HG02588 (cell line): Measurements from ENCODE around the gene C1orf198.

Experiments
- ATAC-seq: cut with Tn5 transposase; IDR thresholded peaks from one replicate; pipeline ENCODE4 v1.9.1; 2021; ENCODE audit warnings: mild to moderate bottlenecking, moderate library complexity; ENCODE audit not compliant: unreplicated experiment

The C1orf198 gene

DNA sequence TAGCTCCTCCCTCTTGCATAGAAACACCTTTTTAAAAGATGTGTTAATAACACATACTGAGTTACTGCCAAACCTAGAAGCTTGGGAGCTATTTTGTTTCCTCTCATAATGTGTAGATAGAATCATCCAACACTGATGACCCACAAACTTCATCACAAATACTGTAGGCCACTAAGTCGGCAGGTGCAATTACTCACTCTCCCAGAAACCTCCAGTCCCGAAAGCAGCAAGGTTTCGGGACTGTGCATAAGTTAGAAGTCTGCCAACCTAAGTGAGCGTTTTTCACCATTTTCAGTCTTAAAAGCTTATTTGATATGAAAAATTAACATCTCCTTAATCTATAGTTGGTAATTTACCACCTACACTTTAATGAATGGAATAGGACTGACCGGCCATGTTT is 32.0 kb downstream of the C1orf198 start:
- ATAC-seq, result no peak

DNA sequence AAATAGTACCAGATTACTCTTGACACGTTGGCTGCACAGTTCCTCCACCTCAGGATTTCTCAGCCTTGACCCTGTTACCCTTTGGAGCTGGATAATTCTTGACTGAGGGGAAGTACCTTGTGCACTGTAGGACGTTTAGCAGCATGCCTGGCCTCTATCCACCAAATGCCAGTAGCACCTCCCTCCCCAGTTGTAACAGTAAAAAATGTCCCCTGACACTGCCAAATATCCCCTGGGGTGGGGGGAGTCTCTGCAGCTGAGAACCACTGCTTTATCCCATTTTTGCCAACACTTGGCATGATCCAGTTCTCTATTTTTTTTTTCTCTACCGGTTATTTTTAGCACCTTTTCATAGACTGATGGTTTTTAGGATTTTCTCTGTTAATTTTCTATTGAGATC is 34.0 kb downstream of the C1orf198 start:
- no peak for ATAC-seq

DNA sequence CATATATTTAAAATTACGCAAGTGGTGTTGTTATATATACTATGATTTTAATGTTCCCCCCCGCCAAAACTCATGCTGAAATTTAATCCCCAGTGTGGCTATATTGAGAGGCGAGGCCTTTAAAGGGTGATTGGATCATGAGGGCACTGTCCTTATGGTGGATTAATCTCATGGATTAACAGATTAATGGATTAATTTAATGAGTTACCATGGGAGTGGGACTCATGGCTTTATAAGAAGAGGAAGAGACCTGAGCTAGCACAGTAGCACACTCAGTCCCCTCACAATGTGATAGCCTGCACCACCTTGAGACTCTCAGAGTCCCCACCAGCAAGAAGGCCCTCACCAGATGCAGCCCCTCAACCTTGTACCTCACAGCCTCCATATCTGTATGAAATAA is 34.8 kb downstream of the C1orf198 start:
- ATAC-seq, result no peak

DNA sequence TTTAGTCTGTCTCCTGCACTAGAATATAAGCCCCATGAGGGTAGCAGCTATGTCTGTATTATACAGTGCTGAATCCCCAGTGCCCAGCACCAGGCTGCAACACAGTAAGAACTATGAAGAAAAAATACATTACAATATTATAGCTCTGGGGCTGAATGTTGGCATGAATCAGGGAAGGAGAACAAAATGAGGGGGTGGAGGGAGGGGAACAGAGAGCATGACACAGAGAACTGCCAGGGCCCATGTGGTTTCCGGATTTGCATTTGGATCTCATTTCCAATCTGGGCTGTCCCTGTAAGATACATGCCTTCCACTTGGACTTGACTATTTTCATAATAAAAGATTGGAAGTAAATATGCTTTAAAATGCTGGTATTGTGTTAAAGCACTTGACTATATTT is 35.8 kb downstream of the C1orf198 start:
- ATAC-seq, result no peak

DNA sequence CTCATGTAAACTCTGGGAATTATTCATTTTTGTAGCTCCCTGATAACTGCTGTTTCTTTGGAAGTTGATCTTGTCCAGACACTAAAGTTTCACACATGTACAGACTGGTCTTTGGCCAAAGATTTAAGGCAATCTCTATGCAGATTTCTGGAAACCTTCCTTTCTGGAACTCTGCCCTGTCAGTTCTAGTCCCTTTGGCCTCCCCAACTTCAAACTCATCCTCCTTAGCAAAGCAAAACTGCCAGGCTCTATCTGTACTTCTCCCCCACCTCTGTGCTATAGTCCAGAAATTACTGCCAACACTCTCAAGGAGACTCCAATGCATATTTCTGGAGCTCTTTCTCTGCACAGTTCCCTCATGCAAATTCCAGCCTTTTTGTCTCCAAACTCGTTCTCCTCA is 36.5 kb downstream of the C1orf198 start:
- no peak for ATAC-seq

DNA sequence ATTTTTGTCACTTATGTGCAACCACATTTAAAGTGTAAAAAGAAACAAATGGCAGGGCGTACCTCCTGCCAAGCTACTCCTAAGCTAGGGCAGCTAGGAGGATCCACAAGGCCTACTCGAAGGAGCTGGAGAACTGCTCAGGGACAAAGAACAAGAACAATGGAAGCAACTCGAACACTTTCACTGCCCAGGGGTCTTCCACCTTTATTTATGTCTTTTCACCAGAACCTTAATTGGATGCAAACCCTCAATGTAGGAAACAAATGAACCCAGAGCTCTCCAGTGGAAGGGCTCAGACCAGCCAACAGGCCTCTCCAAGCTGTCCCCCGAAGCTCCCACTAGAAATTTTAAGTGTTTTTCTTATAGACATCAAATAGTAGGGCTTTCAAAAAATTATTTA is 39.9 kb downstream of the C1orf198 start:
- ATAC-seq, result no peak

DNA sequence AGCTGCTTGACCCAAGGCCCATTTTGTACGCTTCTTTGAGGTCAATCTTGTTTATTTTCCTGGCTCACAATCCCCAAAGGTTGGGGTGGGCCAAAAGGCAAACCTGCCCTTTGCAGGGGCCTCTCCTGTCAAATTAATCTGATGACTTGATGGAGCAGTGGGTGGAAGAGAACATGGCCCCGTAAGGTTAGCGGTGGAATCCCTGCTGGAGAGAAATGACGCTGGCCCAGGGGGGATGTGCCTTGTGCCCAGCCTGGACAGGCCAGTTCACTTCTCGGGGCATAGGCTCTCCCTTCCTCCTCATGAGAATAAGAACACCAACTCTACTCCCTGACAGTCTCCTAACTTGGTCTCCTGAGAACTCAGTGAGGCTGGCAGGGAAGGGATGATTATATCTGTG is 40.5 kb downstream of the C1orf198 start:
- ATAC-seq, result no peak

DNA sequence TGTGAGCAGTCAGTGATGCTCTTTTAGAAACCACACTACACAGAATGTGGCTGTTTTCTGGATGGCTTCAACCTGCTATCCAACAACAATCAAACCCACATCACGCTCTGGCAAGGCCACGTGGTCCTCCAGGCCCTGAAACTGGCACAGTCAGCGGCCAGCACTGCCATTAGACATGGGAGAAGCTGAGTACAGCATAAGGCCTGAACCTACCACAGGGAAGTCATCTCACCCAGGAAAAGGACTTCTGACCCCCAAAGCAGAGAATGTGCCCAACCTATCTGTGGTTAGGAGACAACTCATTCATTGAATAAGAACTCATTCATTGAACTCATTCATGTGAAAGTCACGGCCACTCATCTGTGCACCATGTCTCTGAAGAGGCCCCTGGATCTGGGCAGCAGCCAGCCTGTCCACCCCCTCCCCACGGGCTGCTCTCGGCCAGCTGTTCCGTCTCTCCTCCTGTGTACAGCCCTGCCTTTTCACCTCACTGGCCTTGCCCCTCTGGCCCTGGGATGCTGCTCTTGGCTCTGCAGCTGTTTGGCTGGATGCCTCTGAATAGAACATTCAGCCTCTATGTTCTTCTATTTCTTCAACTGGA is 41.1 kb downstream of the C1orf198 start:
- no peak for ATAC-seq

DNA sequence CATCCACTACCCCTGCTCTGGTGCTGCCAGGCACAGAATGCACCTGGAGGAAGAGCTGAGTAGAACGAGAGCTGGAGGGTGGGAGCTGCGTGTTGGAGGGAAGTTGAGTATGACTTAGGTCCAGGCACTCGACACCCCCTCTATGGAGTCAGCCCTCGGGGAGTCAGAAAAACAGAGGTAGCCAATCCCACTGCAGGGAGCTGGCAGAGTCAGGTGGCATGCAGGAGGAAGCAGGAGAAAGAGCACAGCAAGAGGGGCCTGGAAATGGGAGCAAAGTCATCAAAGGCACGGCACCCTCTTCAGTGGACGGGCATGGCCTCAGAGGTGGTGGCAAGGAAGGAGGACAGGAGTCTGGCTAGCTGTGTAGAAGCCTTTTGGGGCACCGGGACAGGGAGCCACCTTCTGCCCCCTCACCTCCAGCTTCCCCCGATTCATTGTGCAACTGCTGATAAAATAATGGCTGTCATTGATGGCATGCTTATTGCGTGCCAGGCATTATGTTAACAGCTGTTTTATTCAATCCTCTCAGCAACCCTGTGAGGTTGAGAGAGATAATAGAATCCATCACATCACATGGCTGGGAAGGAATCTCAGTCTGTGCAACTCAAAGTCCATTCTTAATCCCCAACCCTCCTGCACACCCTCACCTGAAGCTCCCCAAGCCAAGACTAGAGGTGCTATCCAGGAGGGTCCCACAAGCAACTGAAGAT is 42.0 kb downstream of the C1orf198 start:
- no peak for ATAC-seq

DNA sequence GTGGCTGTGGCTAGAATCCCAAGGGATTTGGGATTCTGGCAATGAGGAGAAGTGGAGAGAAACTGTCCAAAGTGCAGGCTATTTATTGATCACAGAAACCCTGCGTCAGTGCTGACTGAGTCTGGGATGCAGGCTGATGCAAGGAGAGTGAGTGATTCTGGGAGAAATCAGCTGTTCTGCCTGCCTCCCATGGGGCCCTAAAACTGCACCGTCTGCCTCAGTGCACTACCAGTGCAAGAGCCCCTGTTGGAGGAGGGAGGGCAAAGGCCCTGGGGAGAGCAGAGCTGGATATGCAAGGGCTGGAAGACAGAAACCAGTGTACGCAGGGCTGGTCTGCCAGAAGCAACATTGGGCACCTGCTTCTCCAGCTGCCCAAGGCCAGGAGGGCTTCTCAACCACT is 42.6 kb downstream of the C1orf198 start:
- ATAC-seq, result no peak

DNA sequence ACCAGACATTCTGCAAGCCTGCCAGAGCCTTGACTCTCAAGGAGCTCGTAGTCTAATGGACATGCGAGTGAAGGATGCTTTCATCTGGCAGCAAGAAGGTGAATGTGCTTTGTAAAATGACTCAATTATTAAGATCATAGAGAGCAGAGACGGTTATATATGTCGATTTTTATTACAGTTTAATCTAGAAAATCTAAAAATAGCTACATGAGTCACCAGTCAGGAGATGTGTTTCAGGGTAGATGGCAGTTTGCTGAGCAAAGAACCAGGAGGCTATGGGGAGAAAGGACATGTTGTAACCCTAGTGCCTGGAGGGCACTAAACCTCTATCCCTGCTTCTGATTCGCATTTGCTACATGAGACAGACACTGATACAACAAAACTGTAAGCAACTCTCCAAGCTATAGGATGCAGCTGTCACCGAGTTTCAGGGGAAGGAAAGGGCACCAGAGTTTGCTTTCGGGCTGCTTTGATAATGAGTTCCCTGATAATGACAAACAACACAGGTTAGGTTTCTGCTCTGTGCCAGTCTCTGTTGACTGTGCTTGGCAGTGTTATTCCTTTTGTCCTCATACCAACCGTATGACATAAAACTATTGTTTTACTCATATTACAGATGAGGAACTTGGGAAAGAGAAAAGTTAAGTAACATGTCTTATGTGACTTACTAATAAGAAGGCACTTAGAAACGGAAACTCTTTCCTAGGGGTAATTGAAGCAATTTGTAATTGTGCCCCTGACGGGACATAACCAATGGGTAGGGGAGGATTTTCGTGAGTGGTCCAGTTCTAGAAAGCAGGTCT is 43.2 kb downstream of the C1orf198 start:
- no peak for ATAC-seq

DNA sequence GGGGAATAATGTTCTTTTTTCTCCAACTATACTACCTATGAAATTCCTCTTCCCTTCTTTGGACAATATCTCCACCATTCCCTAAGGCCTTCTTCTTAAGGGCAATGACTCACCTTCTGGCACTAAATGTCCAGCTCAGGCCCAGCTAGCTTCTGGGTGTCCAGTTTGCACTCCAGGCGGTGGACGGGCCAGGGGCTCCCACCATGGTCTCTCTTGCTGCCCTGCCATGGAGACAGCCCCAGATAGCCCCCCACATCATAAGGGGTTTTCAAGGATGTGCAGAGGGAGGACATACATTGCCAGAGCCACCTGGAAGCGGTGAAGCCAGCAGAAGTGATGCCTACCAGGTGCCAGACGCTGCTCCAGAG is 43.8 kb downstream of the C1orf198 start:
- no peak for ATAC-seq

DNA sequence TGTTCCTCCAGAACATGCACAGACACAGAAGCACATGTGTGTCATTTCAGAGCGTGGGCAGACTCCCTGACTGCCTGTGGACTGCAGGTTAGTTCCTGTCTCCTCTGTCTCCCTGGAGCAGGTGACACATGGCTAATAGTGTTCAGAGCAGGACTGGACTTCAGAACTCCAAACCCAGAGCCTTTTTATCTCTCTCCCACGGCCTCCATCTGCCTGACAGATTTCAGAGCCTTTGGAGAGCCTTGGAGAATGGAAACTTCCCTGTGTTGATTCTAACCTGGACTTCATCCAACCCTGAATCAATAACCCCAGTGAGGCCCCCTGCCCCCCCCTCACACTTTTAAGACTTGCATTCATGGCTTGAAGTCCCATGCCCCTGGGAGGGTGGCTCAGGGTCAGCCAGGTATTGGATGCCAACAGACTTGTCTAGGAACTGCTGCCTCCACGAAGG is 44.4 kb downstream of the C1orf198 start:
- ATAC-seq, result no peak

DNA sequence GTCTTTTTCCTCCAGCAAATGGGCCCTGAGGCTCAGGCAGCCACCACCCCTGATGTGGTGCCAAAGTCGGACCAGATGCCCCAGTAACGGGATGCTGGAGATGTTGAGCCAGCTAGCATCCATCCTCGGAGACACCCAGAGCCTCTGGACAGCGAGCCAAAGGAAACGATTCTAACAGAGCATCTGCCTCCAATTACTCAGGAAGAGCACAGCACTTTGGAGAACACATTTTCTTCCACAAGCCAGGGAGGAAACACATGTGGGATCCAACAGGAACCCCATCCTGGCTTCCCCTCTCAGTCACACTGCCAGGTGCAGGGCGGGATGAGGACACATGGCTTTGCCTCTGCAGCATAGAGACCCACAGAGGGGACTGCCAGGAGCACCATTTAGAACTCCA is 44.9 kb downstream of the C1orf198 start:
- no peak for ATAC-seq

DNA sequence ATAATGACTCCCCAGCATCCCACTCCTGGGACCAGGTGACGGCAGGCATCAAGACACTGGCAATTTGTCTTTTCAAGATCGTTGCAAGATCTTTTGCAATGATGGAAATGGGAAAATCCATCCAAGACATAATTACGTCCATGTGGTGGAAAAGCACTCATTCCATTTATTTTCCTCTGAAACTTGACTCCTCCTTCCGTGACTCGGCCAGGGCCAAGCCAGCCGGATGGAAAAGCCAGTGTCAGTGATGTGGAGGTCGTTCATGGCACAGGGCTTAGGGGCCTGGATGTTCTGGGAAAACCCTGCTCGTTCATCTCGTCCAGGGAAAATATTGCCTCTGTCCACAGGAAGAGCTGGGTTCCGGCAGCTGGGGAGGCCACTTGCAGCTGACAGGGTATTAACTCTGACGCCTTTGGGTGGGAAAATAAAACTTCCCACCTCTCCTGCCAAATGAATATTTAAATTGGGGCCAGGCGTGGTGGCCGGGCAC is 46.2 kb downstream of the C1orf198 start:
- no peak for ATAC-seq

DNA sequence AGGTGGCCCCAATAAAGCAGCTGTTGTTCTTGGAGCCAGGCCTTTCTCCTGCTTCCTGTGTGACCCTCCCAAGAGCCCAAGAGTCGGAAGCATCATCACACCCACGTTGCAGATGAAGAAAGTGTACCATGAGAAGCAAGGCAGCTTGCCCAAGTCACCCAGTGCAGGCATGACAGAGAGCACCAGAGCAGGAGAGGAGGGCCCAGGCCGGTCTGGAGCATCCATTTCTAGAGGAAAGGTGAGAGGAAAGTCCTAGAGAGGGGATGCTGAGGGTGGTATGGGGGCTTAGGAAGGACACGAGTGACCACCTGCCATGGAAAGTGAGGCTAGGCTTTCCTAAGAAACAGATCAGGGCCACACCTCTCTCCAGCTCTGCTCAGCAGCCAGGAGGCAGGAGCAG is 47.0 kb downstream of the C1orf198 start:
- ATAC-seq, result no peak

DNA sequence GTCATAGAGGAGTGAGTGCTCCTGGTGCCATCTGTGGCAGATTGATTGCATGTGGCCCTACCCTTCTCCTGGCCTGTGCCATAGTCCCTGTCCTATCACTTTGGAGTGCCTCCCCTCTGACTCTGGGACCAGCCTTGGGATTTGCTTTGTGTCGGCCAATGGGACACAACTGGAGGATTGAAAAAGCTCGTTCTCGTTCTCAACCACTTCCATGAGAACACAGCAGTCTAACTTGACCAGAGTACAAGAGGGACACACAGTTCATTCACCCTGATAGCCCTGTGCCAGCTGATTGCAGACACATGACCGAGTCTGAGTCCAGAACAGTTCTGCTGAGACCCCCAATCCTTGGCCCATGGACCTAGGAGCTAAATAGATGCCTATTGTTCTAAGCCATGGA is 47.8 kb downstream of the C1orf198 start:
- no peak for ATAC-seq

DNA sequence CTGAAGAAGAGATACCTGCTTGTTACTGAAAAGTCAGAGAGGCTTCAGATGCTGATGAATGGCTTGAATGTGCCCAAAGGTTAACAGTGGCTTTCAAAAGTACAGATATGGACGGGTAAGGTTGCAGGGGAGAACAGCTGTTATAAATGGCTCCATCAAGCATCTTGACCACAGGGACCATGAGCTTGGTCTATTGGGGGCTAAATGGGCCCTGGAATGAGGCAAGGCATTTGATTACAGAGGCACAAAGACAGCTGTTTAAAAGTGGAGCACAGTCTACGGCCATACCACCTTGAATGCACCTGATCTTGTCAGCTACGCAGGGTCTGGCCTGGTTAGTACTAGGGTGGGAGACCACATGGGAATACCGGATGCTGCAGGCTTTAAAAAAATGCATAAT is 48.3 kb downstream of the C1orf198 start:
- ATAC-seq, result no peak

DNA sequence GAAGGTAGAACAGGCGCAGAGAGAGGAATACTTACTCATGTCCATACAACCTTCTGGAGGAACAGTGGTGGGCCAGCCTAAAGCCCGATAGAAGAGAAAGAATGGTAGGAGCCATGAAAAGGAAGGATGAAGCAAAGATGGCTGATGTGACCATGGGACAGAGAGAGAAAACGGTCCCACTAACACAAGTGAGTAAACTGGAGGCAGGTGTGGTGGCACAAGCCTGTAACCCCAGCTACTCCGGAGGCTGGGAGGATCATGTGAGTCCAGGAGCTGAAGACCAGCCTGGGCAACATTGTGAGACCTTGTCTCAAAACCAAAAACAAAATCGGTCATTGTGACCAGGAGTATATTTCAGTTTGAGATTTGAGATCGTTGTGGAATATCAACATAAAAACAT is 49.4 kb downstream of the C1orf198 start:
- ATAC-seq, result no peak

DNA sequence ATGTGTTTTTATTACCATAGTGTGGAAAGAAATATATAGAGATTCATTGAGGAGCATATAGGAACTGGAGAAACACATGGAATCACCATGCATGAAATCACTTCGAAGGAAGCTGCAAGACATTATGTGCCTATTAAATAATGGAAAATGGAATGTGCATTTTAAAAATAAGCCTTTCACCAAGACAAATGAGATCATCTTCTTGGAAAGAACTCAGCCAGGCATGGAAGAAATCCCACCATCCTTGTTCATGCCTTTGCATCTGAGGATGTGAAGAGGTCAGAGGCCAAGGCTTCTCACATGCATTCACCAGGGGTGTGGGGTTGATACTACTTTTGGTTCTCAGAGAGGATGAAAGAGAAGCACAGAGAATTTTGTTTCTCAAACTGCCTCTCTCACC is 50.0 kb downstream of the C1orf198 start:
- ATAC-seq, result no peak

DNA sequence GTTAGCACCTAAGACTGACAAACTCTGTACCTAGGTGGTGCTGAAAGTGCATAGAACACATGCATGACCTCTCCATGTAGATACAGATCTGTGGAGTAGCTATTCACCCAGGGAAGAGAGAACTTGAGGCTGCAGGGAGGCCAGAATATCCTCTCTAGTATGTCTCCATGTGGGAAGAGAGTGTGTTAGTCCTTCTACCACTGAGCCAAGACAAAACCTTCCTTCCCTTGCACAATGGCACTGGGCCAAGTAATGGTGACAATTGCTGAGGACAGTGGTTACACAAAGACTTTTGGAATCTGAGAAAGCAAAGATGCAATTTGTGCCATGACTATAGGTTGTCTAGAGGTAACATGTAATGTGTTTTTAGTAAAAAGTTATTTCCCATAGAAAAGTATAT is 52.3 kb downstream of the C1orf198 start:
- ATAC-seq, result no peak
